GM18520 (cell line): ENCODE measurements around the gene EML4.
A peak's percentile ranks its signal among the peaks of the same experiment; 100 is the strongest.

Source experiments
- ATAC-seq: cut with Tn5 transposase; IDR thresholded peaks from one replicate; pipeline ENCODE4 v1.9.1; 2021; ENCODE audit not compliant: unreplicated experiment

Gene EML4

DNA sequence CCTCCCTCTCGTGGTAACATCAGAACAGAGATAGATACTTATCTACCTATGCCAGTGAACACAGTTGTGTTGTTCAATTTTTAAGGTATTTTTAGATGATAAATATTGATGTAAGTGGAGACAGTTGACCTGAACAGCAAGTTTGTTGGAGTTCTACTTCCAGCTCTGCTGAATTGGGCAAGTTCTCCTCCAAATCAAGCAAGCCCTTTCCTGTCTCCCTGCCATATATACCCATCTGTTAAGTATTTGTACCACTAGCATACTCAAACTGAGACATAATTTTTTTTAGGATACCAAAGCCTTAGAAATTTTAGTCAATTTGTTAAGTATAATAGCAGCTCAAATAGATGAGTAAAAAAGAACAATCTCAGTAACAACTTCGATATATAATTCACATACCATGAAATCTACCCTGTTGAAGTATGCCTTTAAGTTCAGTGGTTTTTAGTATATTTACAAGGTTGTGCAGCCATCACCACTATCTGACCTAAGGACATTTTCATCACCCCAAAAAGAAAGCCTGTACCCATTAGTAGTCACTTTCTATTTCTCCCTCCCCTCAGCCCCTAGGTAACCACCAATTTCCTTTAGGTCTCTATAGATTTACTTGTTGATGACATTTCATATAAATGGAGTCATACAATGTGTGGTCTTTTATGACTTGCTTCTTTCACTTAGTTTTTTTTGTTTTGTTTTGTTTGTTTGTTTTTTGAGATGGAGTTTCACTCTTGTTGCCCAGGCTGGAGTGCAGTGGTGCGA is 130.0 kb downstream of the EML4 start:
- ATAC-seq = no peak

DNA sequence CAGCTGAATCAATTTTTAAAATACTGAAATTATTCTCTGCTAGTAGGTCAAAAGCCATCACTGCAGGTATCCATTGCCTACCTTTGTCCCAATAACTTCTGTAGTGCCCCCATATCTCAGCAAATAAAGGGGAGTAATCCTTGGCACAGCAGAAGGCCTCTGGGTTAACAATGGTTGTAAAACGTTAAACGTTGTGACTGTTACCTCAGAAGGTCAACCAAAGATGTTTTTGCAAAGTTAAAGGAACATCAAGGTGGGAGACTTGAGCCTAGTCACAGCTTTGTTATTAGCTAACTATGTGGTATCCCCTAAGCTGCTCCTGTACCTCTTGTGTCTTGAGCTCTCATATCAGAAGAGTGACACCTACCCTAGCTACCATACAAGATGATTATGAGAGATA is 131.4 kb downstream of the EML4 start:
- no peak for ATAC-seq

DNA sequence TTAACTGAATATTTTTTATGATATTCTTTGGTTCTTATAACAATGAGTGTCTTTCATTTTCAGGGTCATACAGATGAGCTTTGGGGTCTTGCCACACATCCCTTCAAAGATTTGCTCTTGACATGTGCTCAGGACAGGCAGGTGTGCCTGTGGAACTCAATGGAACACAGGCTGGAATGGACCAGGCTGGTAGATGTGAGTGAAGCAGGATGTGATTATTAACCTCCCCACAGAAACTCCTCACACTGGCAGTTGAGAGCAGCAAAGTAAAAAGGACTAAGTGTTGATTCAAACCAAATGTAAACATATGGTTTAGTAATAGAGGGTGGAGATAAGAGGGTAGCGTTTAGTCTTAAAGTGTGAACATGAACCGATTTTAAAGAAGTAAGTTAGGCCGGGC is 134.1 kb downstream of the EML4 start:
- ATAC-seq = no peak

DNA sequence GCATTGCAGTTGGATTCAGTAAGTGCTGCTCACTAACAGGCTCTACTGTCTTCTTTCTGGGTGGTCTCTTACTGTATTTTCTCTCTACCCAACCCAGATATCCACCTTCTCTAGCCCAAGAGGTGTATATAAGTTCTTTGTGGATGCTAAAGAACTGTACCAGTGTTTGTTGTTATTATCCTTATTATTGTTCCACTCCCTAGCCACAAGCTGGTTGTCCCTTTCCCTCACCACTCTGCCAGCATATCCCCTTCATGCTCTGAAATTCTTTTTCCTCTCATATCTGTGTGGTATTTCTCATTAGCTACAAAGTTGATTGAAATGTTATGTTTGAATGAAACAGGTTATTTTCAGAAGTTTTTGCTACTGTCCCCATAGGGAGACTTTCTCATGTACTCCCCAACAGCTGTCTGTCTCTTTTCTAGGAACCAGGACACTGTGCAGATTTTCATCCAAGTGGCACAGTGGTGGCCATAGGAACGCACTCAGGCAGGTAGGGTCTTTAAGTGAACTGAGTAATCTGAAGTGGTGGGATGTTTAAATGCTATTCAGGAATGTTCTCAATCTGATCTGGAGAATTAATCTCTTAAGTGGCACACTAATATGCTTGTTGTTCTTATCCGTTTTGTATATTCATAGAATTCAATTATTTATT is 135.0 kb downstream of the EML4 start:
- ATAC-seq = no peak

DNA sequence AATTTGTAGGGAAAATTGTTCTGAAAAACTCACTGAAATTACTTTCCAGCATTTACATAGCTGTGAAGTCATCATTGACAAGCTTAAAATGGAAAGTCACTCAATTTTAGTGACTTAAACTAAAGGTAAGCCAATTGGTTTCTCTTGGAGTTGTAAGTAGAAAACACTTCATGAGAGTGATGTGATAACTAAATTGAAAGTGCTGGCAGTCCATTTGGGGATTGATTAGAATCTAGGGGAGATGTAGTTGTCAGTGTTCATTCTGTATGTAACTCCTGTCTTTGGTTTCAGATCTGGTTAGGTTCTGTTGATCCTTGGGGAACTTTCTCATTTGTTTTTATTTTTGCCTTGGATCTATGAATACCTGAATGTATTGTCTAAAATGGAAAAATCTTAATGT is 138.0 kb downstream of the EML4 start:
- no peak for ATAC-seq

DNA sequence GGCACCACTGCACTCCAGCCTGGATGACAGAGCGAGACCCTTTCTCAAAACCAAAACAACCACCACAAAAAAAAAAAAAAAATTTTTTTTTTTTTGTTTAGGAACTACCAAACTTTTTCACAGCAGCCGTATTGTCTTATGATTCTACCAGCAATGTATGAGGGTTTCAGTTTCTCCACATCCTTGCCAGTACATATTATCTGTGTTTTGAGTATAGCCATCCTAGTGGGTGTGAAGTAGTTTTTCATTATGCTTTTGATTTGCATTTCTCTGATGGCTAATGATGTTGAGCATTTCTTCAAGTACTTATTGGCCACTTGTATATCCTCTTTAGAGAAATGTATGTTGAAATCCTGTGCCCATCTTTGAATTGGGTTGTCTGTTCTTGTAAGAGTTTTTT is 140.2 kb downstream of the EML4 start:
- no peak for ATAC-seq

DNA sequence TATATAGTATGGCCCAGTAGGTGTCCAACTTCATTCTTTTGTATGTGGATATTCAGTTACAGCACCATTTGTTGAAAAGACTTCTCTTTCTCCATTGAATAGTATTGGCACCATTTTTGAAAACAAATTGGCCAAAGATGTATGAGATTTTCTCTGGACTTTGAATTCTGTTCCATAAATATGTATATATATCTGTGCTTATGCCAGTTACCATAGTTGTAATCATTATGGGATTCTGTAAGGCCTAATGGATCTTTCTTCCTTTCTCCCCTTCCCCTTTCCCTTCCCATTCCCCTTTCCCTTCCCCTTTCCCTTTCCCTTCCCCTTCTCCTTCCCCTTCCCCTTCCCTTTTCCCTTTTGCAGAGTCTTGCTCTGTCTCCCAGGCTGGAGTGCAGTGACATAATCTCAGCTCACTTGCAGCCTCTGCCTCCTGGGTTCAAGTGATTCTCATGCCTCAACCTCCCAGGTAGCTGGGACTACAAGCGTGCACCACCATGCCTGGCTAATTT is 140.9 kb downstream of the EML4 start:
- ATAC-seq = no peak

DNA sequence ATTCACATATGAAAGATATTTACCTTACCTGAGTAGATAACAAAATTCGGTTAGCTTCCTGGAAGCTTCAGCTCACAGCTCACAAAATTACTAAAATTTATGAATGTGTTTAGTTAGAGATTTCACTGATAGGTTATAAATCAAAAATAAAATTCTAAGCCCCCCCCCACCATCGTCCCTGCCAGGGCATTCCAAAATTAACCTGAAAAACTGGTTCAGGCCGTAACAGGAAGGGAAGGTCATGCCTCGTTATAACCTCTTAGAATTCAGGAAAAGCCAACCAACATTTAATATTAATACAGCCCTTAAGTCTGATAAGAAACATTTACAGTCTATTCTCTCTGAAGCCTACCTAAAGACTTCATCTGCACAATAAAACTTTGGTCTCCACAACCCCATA is 143.0 kb downstream of the EML4 start:
- no peak for ATAC-seq

DNA sequence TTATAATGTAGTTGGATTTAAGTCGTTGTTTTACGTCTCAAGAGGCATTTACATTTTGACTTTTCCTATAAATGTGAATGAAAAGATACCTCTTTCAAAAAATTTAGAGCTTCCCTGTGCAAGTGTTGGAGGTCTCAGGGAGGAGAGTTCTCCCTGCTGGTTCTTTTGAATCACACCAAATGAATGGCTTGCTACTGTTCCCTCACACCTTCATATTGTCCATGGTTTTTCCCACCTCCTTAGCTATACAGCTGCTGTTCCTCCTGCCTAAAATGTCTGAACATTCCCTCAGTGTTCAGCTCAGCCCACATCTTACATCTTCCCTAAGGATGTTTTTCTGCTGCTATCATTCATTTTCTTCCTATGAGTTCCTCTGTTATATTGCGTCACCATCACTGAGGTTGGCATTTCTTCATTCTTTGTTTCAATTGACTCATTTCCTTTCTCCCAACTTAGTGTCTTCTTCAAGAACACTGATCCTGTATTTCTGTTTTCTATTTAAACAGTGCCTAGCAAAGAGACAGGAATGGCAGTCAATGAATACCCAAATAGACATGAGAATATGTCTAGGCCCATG is 145.8 kb downstream of the EML4 start:
- no peak for ATAC-seq

DNA sequence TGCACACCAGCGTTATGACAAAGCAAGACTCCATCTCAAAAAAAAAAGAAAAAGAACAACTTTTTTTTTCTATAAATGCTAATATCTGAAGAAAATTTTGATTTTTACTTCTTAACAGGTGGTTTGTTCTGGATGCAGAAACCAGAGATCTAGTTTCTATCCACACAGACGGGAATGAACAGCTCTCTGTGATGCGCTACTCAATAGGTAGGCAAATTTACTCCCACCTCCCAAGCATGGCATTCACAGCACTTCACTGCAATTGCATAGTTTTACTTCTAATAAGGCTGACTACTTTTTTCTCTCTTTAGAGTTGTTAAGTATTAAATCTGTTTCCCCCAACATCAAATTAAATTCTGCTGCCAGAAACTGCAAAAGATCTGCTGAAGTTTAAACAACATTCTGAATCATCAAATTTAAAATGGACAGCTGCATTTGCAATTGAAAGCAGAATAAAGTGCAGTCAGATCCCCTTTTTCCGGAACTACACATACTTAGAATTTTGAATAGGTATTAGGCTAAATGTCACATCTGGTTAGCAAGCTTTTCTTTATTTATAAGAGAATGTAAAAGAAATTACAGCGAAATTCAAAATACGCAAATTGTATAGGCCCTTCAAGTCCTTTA is 146.8 kb downstream of the EML4 start:
- no peak for ATAC-seq

DNA sequence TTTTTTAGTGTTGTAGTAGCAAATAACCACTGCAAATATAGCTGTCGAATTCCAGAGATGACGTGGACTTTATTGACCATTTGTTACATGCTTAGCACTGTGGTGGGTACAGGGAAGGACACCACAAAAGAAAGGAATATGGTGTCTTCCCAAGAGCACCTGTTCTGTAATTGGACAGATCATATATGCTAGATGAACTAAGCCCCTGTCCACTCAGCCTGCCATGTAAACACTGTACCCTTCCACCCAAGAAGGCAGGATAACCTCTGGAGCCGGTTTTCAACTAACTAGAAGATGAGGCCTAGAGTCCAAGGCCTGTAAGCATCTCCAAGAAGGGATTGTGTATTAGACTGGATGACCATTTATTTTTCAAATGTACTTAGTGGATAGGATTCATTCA is 147.8 kb downstream of the EML4 start:
- no peak for ATAC-seq

DNA sequence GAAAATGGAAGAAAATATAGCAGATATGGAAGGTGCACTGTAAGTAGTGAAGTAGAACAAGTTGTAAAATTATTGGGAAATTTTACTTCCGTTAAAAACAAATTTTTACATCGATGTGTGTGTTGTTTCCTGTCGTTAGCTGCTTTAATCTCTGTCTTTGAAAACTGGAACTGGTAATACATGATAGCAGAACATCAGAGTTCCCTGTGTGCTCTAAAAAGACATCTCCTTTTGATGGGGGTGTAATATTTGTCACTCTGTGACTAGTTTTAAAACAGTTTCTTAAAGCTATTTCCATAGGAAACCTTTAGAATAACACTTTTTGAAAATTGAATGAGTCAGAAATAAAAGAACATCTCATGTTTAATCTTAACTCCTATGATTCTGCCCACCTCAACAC is 148.3 kb downstream of the EML4 start:
- ATAC-seq = no peak

DNA sequence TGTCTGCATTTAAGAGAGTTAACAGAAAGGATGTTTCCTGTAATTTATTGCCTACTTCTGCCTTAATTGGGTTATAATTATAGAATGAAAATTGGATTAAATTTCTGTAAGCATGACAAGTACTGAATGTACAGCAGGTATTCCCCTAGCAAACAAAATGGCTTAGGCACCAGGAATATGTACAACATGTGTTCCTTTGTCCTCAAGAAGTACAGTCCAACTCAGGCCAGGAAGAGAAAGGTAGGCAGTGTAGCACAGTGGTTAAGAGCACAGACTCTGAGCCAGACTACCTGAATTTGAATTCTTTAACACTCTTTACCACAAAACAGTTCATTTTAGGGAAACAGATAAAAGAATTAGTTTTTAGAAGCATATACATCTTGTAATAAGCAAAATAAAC is 148.8 kb downstream of the EML4 start:
- ATAC-seq = no peak

DNA sequence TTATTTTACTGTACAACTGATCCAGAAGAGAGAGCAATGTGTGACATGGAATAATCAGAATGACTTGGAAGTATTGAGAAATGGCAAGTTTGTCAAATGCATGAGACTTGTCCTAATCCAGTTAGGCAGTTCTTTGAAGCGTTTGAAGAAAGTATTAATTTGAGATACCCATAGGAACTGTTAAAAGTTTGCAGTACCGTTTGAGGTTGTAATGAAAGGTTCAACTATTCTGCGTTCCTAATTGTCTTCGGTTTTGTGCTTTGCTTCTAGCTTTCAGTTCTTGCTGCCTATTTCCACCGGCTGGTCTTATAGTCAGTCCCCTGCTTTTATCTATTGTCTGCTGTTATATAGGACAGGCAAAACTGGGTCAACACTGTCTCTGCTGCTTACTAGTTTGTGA is 150.1 kb downstream of the EML4 start:
- no peak for ATAC-seq

DNA sequence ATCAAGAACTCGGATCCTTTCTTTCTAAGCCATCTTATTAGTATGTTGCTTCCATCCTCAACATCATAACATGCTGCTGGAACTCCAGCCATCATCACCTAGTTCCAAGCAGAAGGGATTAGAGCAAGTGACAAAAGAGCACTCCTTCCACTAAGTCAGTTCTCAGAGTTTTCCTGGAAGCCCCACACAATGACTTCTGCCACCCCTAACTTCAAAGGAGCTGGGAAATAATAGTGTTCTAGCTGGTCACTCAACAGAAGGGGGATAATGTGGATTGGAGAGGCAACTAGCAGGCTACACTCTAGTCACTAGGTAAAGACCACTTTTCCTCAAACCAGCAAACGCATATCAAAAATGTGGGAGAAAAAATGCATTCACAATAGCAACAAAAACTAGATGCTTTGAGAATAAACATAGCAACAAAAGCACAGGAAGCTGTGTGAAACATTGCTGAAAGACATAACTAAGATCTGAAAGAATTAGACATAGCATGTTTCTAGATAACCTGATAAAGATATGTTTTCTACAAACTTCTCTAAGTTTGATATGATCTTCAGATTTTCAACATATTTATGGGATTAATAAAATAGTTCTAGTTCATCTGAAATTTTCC is 152.4 kb downstream of the EML4 start:
- no peak for ATAC-seq

DNA sequence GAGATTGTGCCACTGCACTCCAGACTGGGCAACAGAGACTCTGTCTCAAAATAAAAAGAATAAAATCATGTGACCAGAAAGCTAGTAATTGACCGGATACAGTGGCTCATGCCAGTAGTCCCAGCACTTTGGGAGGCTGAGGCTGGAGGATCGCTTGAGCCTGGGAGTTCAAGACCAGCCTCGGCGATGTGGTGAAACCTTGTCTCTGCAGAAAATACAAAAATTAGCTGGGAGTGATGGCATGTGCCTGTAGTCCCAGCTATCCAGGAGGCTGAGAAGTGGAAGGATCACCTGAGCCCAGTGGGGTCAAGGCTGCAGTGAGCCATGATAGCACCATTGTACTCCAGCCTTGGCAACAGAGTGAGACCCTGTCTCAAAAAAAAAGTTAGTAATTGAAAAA is 155.1 kb downstream of the EML4 start:
- no peak for ATAC-seq

DNA sequence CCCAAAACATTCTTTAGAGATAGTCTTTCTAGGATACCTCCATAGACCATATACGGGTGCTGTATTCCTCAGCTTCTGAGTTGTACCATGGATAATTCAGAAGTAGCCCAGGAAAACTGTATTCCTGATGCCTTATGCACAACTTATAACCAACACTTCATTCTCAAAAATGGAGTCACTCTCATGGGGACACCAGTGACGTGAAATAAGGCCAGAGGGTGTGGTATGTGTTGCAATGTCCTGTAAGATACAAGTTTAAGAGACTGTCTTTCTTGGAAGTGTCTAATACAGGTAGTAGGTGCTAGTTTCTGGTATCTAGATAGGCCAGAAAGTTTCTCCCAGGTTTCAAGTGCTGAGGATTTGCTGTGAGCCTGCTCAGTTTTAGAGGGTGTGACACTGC is 155.8 kb downstream of the EML4 start:
- ATAC-seq = no peak

DNA sequence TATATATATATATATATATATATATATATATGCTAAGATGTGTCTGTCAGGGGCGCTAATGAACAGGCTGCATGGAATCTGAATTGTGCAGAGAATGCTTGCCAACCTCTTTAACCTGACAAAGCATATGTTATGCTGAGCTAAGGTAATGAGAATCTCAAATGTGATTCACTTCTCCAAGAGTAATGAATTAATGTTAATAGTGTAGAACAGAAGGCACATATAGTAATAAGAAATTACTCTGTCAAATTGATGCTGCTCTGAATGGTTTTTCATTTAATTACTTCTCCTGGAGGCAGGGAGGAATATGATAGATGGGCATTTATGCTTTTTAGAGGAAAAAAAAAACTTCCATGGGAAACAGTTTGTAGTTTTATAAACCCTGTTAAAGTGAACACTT is 156.5 kb downstream of the EML4 start:
- ATAC-seq = no peak

DNA sequence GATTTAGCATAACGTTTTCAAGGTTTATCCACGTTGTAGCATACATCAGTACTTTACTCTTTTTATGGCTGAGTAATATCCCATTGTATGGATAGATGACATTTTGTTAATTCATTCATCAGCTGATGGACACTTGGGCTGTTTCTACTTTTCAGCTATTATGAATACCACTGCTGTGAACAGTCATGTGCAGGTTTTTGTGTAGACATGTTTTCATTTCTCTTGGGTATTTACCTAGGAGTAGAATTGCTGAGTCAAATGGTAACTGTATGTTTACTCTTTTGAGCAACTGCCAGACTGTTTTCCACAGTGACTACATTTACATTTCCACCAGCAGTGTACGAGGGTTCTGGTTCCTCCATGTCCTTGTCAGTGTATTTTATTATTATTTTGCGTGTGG is 158.0 kb downstream of the EML4 start:
- ATAC-seq = peak; percentile 62

DNA sequence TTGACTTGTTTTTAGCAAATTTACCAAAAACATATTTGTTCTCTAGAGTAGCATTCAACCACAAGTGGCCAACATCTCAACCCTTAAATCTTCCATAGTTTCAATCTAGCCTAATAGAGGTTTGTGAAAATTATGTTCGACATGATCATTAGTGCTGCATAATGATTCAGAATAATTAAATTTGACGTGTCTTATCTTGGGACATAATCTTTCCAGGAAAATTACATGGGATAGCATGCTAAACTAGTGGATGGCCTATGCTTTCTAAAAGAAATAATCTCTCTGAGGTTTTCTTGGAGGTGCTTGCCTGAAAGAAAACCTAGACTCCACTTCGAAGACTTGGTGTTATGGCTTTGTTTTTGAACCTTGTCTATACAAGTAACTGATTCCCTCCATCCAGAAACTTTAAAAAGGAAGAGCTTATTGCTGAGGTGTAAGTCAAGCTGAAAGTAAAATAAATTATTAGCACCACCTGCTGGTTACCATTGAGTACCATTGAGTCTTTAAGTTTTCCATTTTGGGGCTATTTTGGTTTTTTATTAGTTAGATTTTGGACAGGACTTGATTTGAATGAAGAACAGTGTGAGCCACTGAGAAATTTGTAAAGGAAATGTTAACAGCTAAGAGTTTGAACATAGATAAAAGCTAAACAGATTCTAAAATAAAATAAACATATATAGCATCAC is 159.1 kb downstream of the EML4 start:
- no peak for ATAC-seq

DNA sequence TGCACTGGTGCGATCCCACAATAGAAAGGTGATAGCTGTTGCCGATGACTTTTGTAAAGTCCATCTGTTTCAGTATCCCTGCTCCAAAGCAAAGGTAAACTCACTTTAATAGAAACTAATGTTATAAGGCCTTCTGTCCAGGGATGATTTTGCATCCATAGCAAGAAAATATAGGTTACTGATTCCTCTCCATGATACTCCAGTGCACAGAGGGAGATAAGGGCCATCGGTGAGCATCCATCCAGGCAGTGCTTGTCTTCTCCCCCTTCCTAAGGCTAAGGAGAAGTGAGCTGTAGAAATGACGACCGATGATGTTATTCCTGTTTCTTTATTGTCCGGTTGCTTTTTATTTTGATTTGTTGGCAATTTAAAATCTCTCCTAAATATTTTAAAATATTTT is 159.8 kb downstream of the EML4 start:
- ATAC-seq = no peak
